ENCODE measurements around the gene TTR.

Gene TTR

GRCh38 chr18:31581498-31582197, 10.0 kb upstream of the TTR start:
- no peak for DNase-seq

- no peak for DNase-seq
These were observed 8.4 kb upstream of the TTR start for GRCh38 chr18:31583185-31583854.

GRCh38 chr18:31585991-31586390, 5.7 kb upstream of the TTR start:
- DNase-seq: no peak

- DNase-seq: no peak
These were observed 5.1 kb upstream of the TTR start for GRCh38 chr18:31586616-31587015.

GRCh38 chr18:31587529-31587928, 4.1 kb upstream of the TTR start:
- DNase-seq: no peak

GRCh38 chr18:31590570-31590969, 1.1 kb upstream of the TTR start:
- DNase-seq: no peak

- DNase-seq: no peak
These were observed 564 bp upstream of the TTR start for GRCh38 chr18:31591113-31591512.

- no peak for DNase-seq
These were observed 955 bp downstream of the TTR start for GRCh38 chr18:31592506-31593157.

GRCh38 chr18:31595121-31595771, 3.6 kb downstream of the TTR start:
- no peak for DNase-seq

- DNase-seq: no peak
These were observed 4.6 kb downstream of the TTR start for GRCh38 chr18:31596081-31596872.

- DNase-seq: no peak
These were observed 6.5 kb downstream of the TTR start for GRCh38 chr18:31598021-31598805.

GRCh38 chr18:31603315-31603714, 11.6 kb downstream of the TTR start:
- peak; percentile 27 for DNase-seq

GRCh38 chr18:31606265-31606664, 14.6 kb downstream of the TTR start:
- DNase-seq: no peak

GRCh38 chr18:31607384-31607783, 15.7 kb downstream of the TTR start:
- no peak for DNase-seq

- DNase-seq: no peak
These were observed 18.2 kb downstream of the TTR start for GRCh38 chr18:31609886-31610285.

- DNase-seq: no peak
These were observed 18.9 kb downstream of the TTR start for GRCh38 chr18:31610286-31611205.

- no peak for DNase-seq
These were observed 19.8 kb downstream of the TTR start for GRCh38 chr18:31611511-31611910.

GRCh38 chr18:31612124-31612523, 20.4 kb downstream of the TTR start:
- no peak for DNase-seq

- no peak for DNase-seq
These were observed 22.4 kb downstream of the TTR start for GRCh38 chr18:31614044-31614443.

GRCh38 chr18:31616586-31616985, 24.9 kb downstream of the TTR start:
- no peak for DNase-seq

Data from stimulated activated CD8-positive, alpha-beta memory T cell treated with anti-CD3 and anti-CD28 coated beads, Interleukin-4, amount 100 ng/mL, for 48 hours (primary cell).